Activated CD4-positive, alpha-beta T cell treated with anti-CD3 and anti-CD28 coated beads for 24 hours (primary cell): ENCODE results near the gene LZTS3.
"Not testable (repeated sequence)": the region's sequence is repeated elsewhere in the genome, so short reads cannot be mapped to it uniquely, and the experiment has no call there.

Experiments used
- DNase-seq, 2 donors: peaks; one replicate each; pipeline ENCODE4 v3.0.0-alpha.2; 2020; ENCODE audit warnings: low read depth in 2 of 2

LZTS3 gene

GRCh38 chr20:3135507-3136070, 37.8 kb downstream of the LZTS3 start:
- no peak for DNase-seq

- DNase-seq = no peak
Observed at GRCh38 chr20:3134151-3134550, 39.2 kb downstream of the LZTS3 start.

DNA sequence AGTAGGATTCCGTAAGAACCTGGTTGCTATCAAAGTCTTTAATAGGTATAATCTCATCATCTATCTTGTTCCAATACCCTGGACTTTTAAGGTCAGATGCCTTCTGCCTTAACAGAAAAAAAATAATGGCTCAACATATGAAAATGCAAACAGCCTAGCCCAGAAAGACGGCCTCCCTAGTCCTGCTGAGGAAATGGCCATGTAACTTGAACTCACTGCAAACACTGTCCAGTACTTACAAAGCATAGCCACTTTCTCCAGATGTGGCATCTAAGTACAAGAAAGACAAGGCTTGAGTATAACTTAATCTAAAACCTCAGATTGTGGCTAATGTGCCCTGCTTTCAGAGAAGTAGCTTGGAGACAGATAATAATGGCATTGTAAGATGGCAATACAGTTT, 40.2 kb downstream of the LZTS3 start:
- no peak for DNase-seq

GRCh38 chr20:3130051-3130600, 43.2 kb downstream of the LZTS3 start:
- no peak for DNase-seq

DNA sequence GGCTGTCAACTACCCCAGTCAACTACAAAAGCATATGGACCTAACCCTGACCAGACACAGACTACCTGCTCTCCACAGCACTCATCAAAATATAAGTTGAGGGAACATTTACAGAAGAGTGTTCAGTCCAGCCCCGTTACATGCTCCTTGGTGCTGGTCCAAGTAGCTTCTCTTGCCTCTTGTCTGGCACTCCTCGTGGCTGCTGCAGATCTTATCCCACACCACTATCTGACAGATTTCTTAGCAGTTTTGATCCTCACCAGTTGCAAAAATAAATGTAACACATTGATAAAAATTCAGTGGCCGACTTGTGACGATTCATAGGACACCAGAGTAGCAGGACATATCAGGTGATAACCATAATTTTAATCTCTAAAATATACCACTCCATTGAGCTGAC, 44.3 kb downstream of the LZTS3 start:
- DNase-seq = no peak

- no peak for DNase-seq
Observed at GRCh38 chr20:3128275-3128984, 44.9 kb downstream of the LZTS3 start.

DNA sequence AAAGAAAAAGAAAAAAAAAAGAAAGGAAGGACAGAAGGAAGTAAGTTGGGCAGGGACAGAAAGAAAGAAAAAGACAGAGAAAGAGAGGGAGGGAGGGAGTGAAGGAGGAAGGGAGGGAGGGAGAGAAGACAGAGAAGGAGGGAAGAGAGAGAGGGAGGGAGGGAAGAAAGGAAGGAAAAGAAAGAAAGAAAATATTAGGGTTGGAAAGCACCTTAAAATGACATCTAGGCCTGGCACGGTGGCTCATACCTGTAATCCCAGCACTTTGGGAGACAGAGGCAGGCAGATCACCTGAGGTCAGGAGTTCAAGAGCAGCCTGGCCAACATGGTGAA, 46.9 kb downstream of the LZTS3 start:
- no peak for DNase-seq

- not testable (repeated sequence) for DNase-seq
Observed at GRCh38 chr20:3125776-3126526, 47.4 kb downstream of the LZTS3 start.

- DNase-seq = not testable (repeated sequence)
Observed at GRCh38 chr20:3124773-3125560, 48.4 kb downstream of the LZTS3 start.

DNA sequence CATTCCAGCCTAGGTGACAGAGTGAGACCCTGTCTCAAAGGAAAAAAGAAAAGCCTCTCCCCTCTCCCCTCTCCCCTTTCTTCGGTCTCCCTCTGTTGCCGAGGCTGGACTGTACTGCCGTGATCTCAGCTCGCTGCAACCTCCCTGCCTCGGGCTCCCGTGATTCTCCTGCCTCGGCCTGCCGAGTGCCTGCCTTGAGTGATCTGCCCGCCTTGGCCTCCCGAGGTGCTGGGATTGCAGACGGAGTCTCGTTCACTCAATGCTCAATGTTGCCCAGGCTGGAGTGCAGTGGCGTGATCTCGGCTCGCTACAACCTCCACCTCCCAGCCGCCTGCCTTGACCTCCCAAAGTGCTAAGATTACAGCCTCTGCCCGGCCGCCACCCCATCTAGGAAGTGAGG, 49.2 kb downstream of the LZTS3 start:
- not testable (repeated sequence) for DNase-seq

DNA sequence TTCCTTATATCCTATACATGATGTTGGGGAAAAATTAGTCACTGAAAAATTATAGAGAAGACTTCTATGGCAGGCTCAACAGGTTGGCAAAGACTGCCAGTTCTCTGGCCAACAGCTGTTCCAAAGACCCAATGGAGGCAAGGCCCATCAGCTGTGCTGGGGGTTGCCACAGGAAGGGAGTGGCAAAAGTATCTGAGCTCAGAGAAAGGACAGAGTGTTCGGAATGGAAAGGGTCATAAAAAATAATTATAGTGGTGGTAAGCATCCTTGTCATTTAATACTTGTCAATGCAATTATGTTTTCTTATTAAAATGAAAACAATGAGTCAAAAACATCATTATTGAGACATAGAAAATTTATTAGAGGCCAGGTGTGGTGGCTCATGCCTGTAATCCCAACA, 49.8 kb downstream of the LZTS3 start:
- no peak for DNase-seq

- no peak for DNase-seq
Observed at GRCh38 chr20:3121955-3122610, 51.3 kb downstream of the LZTS3 start.

GRCh38 chr20:3121271-3121911, 52.0 kb downstream of the LZTS3 start:
- DNase-seq = no peak

DNA sequence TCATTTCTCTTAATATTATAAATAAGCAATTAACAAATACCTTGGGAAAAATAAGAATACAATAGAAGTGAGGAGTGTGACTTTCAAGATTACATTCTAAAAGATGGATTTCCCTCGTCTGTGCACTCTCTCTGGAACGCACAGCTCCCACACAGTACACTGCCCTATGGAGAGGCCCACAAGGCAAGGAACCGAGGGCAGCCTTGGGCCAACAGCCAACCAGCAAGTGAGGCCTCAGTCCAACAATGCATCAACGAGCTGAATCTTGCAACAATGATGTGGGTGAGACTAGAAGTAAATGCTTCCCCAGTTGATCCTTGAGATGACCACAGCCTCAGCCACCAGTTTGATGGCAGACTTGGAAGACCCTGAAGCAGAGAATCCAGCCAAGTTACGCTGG, 54.3 kb downstream of the LZTS3 start:
- DNase-seq = no peak

- DNase-seq = not testable (repeated sequence)
Observed at GRCh38 chr20:3117839-3118379, 55.4 kb downstream of the LZTS3 start.

GRCh38 chr20:3116341-3116740, 57.0 kb downstream of the LZTS3 start:
- DNase-seq = no peak

GRCh38 chr20:3115190-3116107, 57.9 kb downstream of the LZTS3 start:
- no peak for DNase-seq
